ENCODE data around the gene NUP153.

DNA sequence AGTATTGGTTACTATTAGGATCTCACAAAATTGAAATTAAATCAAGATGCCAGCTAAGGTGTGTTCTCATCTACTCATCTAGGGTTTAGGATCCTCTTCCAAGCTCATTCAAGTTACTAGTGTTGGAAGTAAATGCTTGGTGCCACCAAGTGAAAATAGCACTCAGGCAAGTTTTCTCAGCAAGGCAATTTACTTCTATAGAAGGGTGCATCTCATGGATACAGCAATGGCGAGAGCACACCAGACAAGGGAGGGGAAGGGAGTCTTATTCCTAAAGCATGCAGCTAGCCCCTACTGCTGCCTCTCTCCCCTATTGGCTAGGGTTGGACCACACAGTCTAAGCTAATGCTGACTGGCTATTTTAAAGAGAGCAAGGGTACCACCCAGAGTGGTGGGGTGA, 129.7 kb downstream of the NUP153 start:
- TF ChIP-seq POLR2A (IDR thresholded peaks at IDR 0.05; ENCODE audit: low read depth, low read length) (no peak), POLR2AphosphoS5 (IDR thresholded peaks at IDR 0.05; ENCODE audit: low read depth, low read length) (no peak)
